Esophagus muscularis mucosa (tissue), 4 donors: ENCODE results near the gene TACC2. TPM values are rescaled to one million over a fixed set of nuclear protein-coding genes. Genes with fewer than 3 reads are reported as not detected.

Experiments used
- DNase-seq: peaks from one replicate; pipeline ENCODE4 v3.0.0-alpha.2; 2017; ENCODE audit errors: extremely low spot score
- H3K27ac ChIP-seq, 4 donors: fragments of 200-600 bp; sonication (generic); replicated peaks in 1 of 4; 1 replicate in 3 of 4; 2 replicates in 1 of 4; pipeline ENCODE4 v1.5.1; 2016 to 2019; ENCODE audit warnings: mild to moderate bottlenecking in 1 of 4
- H3K27me3 ChIP-seq, 4 donors: fragments of 200-600 bp; sonication (generic); one replicate each; pipeline versions ENCODE4 v1.5.1 to v1.6.0; 2016 to 2019
- H3K36me3 ChIP-seq, 4 donors: fragments of 200-600 bp; sonication (generic); one replicate each; pipeline ENCODE4 v1.5.1; 2016 to 2019
- H3K4me1 ChIP-seq, 4 donors: fragments of 200-600 bp; sonication (generic); one replicate each; pipeline ENCODE4 v1.5.1; 2016 to 2019
- H3K4me3 ChIP-seq, 4 donors: fragments of 200-600 bp; sonication (generic); 1 replicate in 2 of 4; 2 replicates in 2 of 4; pipeline ENCODE4 v1.5.1; 2016 to 2019; ENCODE audit warnings: mild to moderate bottlenecking in 4 of 4, moderate library complexity in 1 of 4
- H3K9me3 ChIP-seq, 4 donors: fragments of 200-600 bp; sonication (generic); 1 replicate in 3 of 4; 2 replicates in 1 of 4; pipeline ENCODE4 v1.5.1; 2016 to 2019
- CTCF ChIP-seq, 3 experiments: fragments of 200-600 bp in 2 of 3; fragments of 450-650 bp in 1 of 3; sonication (generic) in 2 of 3; IDR thresholded peaks; one replicate each; pipeline ENCODE4 v1.5.1; 2017 to 2019; ENCODE audit warnings: antibody characterized with exemption in 3 of 3, mild to moderate bottlenecking in 2 of 3, moderate library complexity in 1 of 3
- EP300 ChIP-seq: sonication (generic); formaldehyde crosslinking; IDR thresholded peaks from one replicate; pipeline ENCODE4 v1.6.1; 2017; ENCODE audit warnings: antibody characterized with exemption
- POLR2A ChIP-seq: fragments of 450-650 bp; IDR thresholded peaks from one replicate; pipeline ENCODE4 v1.6.1; 2017; ENCODE audit warnings: antibody characterized with exemption, moderate library complexity, mild to moderate bottlenecking, low read depth
- POLR2AphosphoS5 ChIP-seq, 2 donors: sonication (generic); formaldehyde crosslinking; IDR thresholded peaks; one replicate each; pipeline ENCODE4 v1.6.1; 2017; ENCODE audit warnings: antibody characterized with exemption in 2 of 2
- WGBS: methylation state at CpG from one replicate; pipeline ENCODE4 v1.1.5; 2018; 5-methylcytosine and 5-hydroxymethylcytosine counted together
- intact Hi-C: fragments of 100-400 bp; cut with DNase I; formaldehyde crosslinking; loops from one replicate; pipeline ENCODE4 v1.15.1; 2023
- total RNA-seq, 4 donors: library from RNA; depleted of rRNA; stranded (reverse); fragments of >200 nt; gene quantifications; one replicate each; pipeline versions ENCODE4 v1.1.0 to v1.2.1, GENCODE V29; 2016

The TACC2 gene
- total RNA-seq, 4 donors from 2014 or later = 53.7 to 99.4 (median 75.6) TPM

DNA sequence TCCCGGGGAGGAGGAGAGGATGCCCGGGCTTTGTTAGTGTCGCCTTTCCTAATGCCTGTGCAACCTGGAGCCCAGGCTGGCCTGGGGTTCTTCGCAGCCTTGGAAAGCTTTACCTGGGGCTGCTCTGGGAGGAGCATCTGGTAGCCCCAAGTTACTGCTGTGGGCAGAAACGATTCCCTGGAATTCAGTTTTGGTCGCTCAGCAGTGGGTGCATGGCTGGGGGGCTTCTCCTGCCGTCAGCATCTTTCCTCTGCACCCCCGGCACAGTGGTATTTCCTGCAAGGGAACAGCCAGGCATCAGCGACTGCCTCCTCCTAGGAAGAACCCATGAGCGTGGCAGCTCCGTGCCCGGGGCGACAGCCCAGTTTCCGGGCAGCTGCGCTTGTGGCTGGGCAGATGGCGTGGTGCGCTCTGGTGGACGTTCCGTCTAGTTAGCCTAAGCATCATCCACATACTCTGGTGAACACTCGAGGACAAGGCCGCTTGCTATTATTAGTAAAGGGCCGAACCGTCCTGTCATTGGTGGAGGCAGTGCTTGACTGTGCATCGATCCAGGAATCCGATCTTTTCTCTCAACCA is 175.1 kb downstream of the TACC2 start:
- Histone ChIP-seq H3K27me3 (no peaks in the 10 kb centered on the region), H3K36me3 (peaks cover 0 to 21% (median 0%) of the 10 kb centered on the region in 4 donors), H3K4me1 (peaks cover 46 to 98% (median 90%) of the 10 kb centered on the region in 4 donors), H3K4me3 (peak overlapping the region; percentile 55 to 64 (median 57)), H3K27ac (peak overlapping the region; percentile 77 to 86 (median 82)), H3K9me3 (no peaks in the 10 kb centered on the region)
- no peak for DNase-seq
- peak; percentile 47 to 48 for TF ChIP-seq POLR2AphosphoS5 (IDR thresholded peaks at IDR 0.05)
- peak in 1 of 3 experiments; percentile 5 for TF ChIP-seq CTCF (IDR thresholded peaks at IDR 0.05)
- TF ChIP-seq EP300 = no peak
- no peak for TF ChIP-seq POLR2A
- intact Hi-C loops = no loop called here
- 57% methylated on average over 4 of the region's 25 CpGs for WGBS

- peak overlapping the region; percentile 77 to 86 (median 82) for H3K27ac ChIP-seq
- peak overlapping the region in 1 of 4 donors; percentile 58 for H3K4me3 ChIP-seq
- H3K36me3 ChIP-seq = peaks cover 0 to 17% (median 0%) of the 10 kb centered on the region in 4 donors
- 46% methylated on average over 17 of the region's 17 CpGs for WGBS
- no peak for DNase-seq
- TF ChIP-seq EP300 (no peak), CTCF (IDR thresholded peaks at IDR 0.05) (no peak), POLR2AphosphoS5 (IDR thresholded peaks at IDR 0.05) (peak in 1 of 2 donors; percentile 5)
- peaks cover 40 to 96% (median 90%) of the 10 kb centered on the region in 4 donors for H3K4me1 ChIP-seq
- H3K9me3 ChIP-seq = no peaks in the 10 kb centered on the region
- H3K27me3 ChIP-seq = no peaks in the 10 kb centered on the region
- intact Hi-C loops = no loop called here
These were observed 176.0 kb downstream of the TACC2 start for GRCh38 chr10:122164815-122165483.

- no peaks in the 10 kb centered on the region for H3K27me3 ChIP-seq
- 54% methylated on average over 13 of the region's 13 CpGs for WGBS
- H3K9me3 ChIP-seq = no peaks in the 10 kb centered on the region
- H3K27ac ChIP-seq = peak overlapping the region; percentile 77 to 86 (median 82)
- peaks cover 44 to 96% (median 93%) of the 10 kb centered on the region in 4 donors for H3K4me1 ChIP-seq
- TF ChIP-seq POLR2A (no peak), POLR2AphosphoS5 (IDR thresholded peaks at IDR 0.05) (peak in 1 of 2 donors; percentile 2), EP300 (no peak), CTCF (IDR thresholded peaks at IDR 0.05) (no peak)
- no peak for DNase-seq
- peaks cover 0 to 17% (median 0%) of the 10 kb centered on the region in 4 donors for H3K36me3 ChIP-seq
- intact Hi-C loops = no loop called here
- H3K4me3 ChIP-seq = no peak overlapping the region
These were observed 176.7 kb downstream of the TACC2 start for GRCh38 chr10:122165484-122166276.

- Histone ChIP-seq H3K9me3 (no peaks in the 10 kb centered on the region), H3K4me3 (no peak overlapping the region), H3K27me3 (no peaks in the 10 kb centered on the region), H3K27ac (peak overlapping the region; percentile 77 to 86 (median 82)), H3K4me1 (peaks cover 57 to 99% (median 96%) of the 10 kb centered on the region in 4 donors), H3K36me3 (peaks cover 0 to 5% (median 0%) of the 10 kb centered on the region in 4 donors)
- no peak for TF ChIP-seq CTCF (IDR thresholded peaks at IDR 0.05)
- no peak for TF ChIP-seq POLR2A
- TF ChIP-seq EP300 = no peak
- no peak for TF ChIP-seq POLR2AphosphoS5 (IDR thresholded peaks at IDR 0.05)
- WGBS = 53% methylated on average over 5 of the region's 5 CpGs
- DNase-seq = no peak
- intact Hi-C loops = no loop called here
These were observed 179.1 kb downstream of the TACC2 start for GRCh38 chr10:122168101-122168500.
